ENCODE results near the gene ATF4.
A peak's percentile ranks its signal among the peaks of the same experiment; 100 is the strongest.

- TF ChIP-seq CTCF (IDR thresholded peaks at IDR 0.05) (no peak), POLR2A (IDR thresholded peaks at IDR 0.05) (peak; percentile 94 to 97)
Observed at GRCh38 chr22:39472570-39473556, 47.5 kb upstream of the ATF4 start.
